Esophagus squamous epithelium (tissue), 5 donors: ENCODE data around the gene CPEB3. TPM values are rescaled to one million over a fixed set of nuclear protein-coding genes. Genes with fewer than 3 reads are reported as not detected.

Source experiments
- DNase-seq: peaks from one replicate; lab custom pipeline; 2025; lab: John Stamatoyannopoulos, UW
- H3K27ac ChIP-seq, 4 donors: fragments of 200-600 bp; sonication (generic); one replicate each; pipeline ENCODE4 v1.5.1; 2016 to 2019; ENCODE audit warnings: mild to moderate bottlenecking in 1 of 4
- H3K27me3 ChIP-seq, 4 donors: fragments of 200-600 bp; sonication (generic); 1 replicate in 3 of 4; 2 replicates in 1 of 4; pipeline versions ENCODE4 v1.5.1 to v1.6.0; 2017 to 2021; ENCODE audit warnings: antibody characterized with exemption in 1 of 4
- H3K36me3 ChIP-seq, 3 donors: fragments of 200-600 bp; sonication (generic); one replicate each; pipeline ENCODE4 v1.5.1; 2016 to 2019
- H3K4me1 ChIP-seq, 3 donors: fragments of 200-600 bp; sonication (generic); one replicate each; pipeline ENCODE4 v1.5.1; 2017 to 2019
- H3K4me3 ChIP-seq, 4 donors: fragments of 200-600 bp; sonication (generic); 1 replicate in 3 of 4; 2 replicates in 1 of 4; pipeline ENCODE4 v1.5.1; 2016 to 2019; ENCODE audit warnings: mild to moderate bottlenecking in 2 of 4, moderate library complexity in 1 of 4
- H3K9me3 ChIP-seq, 3 donors: fragments of 200-600 bp; sonication (generic); one replicate each; pipeline ENCODE4 v1.5.1; 2016 to 2019
- POLR2A ChIP-seq, 4 donors: fragments of 450-650 bp; IDR thresholded peaks; one replicate each; pipeline ENCODE4 v1.6.1; 2017; ENCODE audit warnings: antibody characterized with exemption in 4 of 4, mild to moderate bottlenecking in 4 of 4, moderate library complexity in 3 of 4
- WGBS, 2 donors: methylation state at CpG; one replicate each; pipeline ENCODE4 v1.1.5; 2018; 5-methylcytosine and 5-hydroxymethylcytosine counted together
- intact Hi-C: fragments of 100-400 bp; cut with DNase I; formaldehyde crosslinking; loops from one replicate; pipeline ENCODE4 v1.15.0; 2022
- total RNA-seq, 4 donors: library from RNA; depleted of rRNA; stranded (reverse); fragments of >200 nt; gene quantifications; one replicate each; pipeline ENCODE4 v1.1.0, GENCODE V29; 2016
- TF ChIP-seq, protein P1 (sequence below), 6 experiments: fragments of 450-650 bp in 4 of 6; fragments of 200-600 bp in 2 of 6; sonication (generic) in 2 of 6; IDR thresholded peaks; one replicate each; pipeline ENCODE4 v1.5.1; 2016 to 2019; ENCODE audit warnings: antibody characterized with exemption in 6 of 6, mild to moderate bottlenecking in 4 of 6, moderate library complexity in 4 of 6
- donor health status: DM: yes; HTN: yes; CAD: no.

CPEB3 gene
- total RNA-seq, 4 donors from 2014 or later: 5.5 to 8.8 (median 7.3) TPM

GRCh38 chr10:92074126-92074887, 216.6 kb downstream of the CPEB3 start:
- H3K36me3 ChIP-seq: peaks cover 0 to 55% (median 3%) of the 10 kb centered on the region in 3 donors
- no peak for TF ChIP-seq POLR2A (IDR thresholded peaks at IDR 0.05)
- TF ChIP-seq, protein P1, sequence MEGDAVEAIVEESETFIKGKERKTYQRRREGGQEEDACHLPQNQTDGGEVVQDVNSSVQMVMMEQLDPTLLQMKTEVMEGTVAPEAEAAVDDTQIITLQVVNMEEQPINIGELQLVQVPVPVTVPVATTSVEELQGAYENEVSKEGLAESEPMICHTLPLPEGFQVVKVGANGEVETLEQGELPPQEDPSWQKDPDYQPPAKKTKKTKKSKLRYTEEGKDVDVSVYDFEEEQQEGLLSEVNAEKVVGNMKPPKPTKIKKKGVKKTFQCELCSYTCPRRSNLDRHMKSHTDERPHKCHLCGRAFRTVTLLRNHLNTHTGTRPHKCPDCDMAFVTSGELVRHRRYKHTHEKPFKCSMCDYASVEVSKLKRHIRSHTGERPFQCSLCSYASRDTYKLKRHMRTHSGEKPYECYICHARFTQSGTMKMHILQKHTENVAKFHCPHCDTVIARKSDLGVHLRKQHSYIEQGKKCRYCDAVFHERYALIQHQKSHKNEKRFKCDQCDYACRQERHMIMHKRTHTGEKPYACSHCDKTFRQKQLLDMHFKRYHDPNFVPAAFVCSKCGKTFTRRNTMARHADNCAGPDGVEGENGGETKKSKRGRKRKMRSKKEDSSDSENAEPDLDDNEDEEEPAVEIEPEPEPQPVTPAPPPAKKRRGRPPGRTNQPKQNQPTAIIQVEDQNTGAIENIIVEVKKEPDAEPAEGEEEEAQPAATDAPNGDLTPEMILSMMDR (IDR thresholded peaks at IDR 0.05): peak in 1 of 6 experiments; percentile 39
- 72 to 78% methylated on average over 6 of the region's 6 CpGs for WGBS, 2 donors
- intact Hi-C loops: no loop called here
- H3K27ac ChIP-seq: no peak overlapping the region
- H3K9me3 ChIP-seq: no peaks in the 10 kb centered on the region
- no peak for DNase-seq
- H3K27me3 ChIP-seq: no peaks in the 10 kb centered on the region
- no peak overlapping the region for H3K4me3 ChIP-seq
- no peaks in the 10 kb centered on the region for H3K4me1 ChIP-seq

- Histone ChIP-seq H3K4me1 (no peaks in the 10 kb centered on the region), H3K9me3 (no peaks in the 10 kb centered on the region), H3K36me3 (peaks cover 0 to 40% (median 0%) of the 10 kb centered on the region in 3 donors), H3K27ac (no peak overlapping the region), H3K4me3 (no peak overlapping the region), H3K27me3 (no peaks in the 10 kb centered on the region)
- TF ChIP-seq, protein P1 (IDR thresholded peaks at IDR 0.05): no peak
- no peak for TF ChIP-seq POLR2A (IDR thresholded peaks at IDR 0.05)
- DNase-seq: no peak
- intact Hi-C loops: no loop called here
- 88 to 89% methylated on average over 1 of the region's 1 CpG for WGBS, 2 donors
Measured at GRCh38 chr10:92068900-92069299, 222.0 kb downstream of the CPEB3 start.

DNA sequence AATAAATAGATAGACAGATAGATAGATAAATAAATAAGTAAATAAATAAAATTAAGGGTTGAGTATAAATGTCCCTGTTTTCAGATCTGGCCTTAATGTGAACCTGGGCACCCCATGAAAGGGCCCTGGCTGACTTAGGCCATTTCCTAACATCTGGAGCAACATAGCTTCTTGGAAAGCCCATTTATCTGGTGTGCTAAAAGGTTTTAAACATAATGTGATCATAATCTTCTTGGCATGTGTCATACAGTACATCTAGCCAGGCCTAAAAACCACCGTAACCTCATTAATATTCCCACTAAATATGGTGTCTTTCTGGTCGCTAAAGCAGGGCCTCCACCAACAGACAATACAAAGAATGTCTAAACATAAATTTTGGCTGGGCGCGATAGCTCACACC, 224.5 kb downstream of the CPEB3 start:
- TF ChIP-seq, protein P1 (IDR thresholded peaks at IDR 0.05): no peak
- no peak for TF ChIP-seq POLR2A (IDR thresholded peaks at IDR 0.05)
- intact Hi-C loops: no loop called here
- no peak overlapping the region for H3K4me3 ChIP-seq
- DNase-seq: no peak
- no peaks in the 10 kb centered on the region for H3K4me1 ChIP-seq
- 94 to 96% methylated on average over 4 of the region's 4 CpGs for WGBS, 2 donors
- no peak overlapping the region for H3K27ac ChIP-seq
- no peaks in the 10 kb centered on the region for H3K9me3 ChIP-seq
- H3K27me3 ChIP-seq: no peaks in the 10 kb centered on the region
- peaks cover 0 to 41% (median 0%) of the 10 kb centered on the region in 3 donors for H3K36me3 ChIP-seq

- WGBS, 2 donors: 93 to 96% methylated on average over 2 of the region's 2 CpGs
Measured at GRCh38 chr10:92064506-92064905, 226.4 kb downstream of the CPEB3 start.

DNA sequence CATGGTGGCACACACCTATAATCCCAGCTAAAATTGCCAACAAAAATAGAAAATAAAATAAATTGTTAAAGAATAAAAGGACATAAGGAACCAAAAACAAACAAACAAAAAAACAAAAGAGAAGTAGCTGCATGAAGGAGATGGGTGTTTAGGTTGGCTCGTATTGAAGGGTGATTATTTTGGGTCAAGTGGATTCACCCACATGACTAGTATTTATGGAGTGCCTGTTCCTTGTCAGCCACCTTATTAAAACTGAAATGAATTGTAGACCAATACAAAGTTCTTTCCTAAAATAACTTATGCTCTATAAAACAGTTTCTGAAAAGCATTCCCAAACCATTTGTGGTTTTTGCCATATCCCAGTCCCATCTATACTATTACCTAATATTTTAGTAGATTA, 228.6 kb downstream of the CPEB3 start:
- no peak for DNase-seq
- no peaks in the 10 kb centered on the region for H3K9me3 ChIP-seq
- H3K4me1 ChIP-seq: no peaks in the 10 kb centered on the region
- no peak for TF ChIP-seq POLR2A (IDR thresholded peaks at IDR 0.05)
- TF ChIP-seq, protein P1 (IDR thresholded peaks at IDR 0.05): no peak
- no peak overlapping the region for H3K4me3 ChIP-seq
- no peak overlapping the region for H3K27ac ChIP-seq
- H3K27me3 ChIP-seq: no peaks in the 10 kb centered on the region
- intact Hi-C loops: no loop called here
- WGBS, 2 donors: 67 to 86% methylated on average over 1 of the region's 1 CpG
- H3K36me3 ChIP-seq: peaks cover 0 to 31% (median 0%) of the 10 kb centered on the region in 3 donors

More at GRCh38 chr10:92064506-92064905, 226.4 kb downstream of the CPEB3 start:
- TF ChIP-seq, protein P1 (IDR thresholded peaks at IDR 0.05): no peak
- no peak for TF ChIP-seq POLR2A (IDR thresholded peaks at IDR 0.05)
- DNase-seq: no peak
- Histone ChIP-seq H3K9me3 (no peaks in the 10 kb centered on the region), H3K4me1 (no peaks in the 10 kb centered on the region), H3K36me3 (peaks cover 0 to 45% (median 0%) of the 10 kb centered on the region in 3 donors), H3K27ac (no peak overlapping the region), H3K4me3 (no peak overlapping the region), H3K27me3 (no peaks in the 10 kb centered on the region)
- intact Hi-C loops: no loop called here
